H1 (cell line): ENCODE data around the gene SMCHD1. TPM values are rescaled to one million over a fixed set of nuclear protein-coding genes. Genes with fewer than 3 reads are reported as not detected.

Experiments
- CTCF ChIA-PET: fragments of 300-600 bp; sonication (Branson Sonifier 250); formaldehyde crosslinking; loops from one replicate; lab custom pipeline; 2021; ENCODE audit not compliant: partially characterized antibody; lab: Charles Lee
- POLR2A ChIA-PET: fragments of 300-600 bp; sonication (Branson Sonifier 250); formaldehyde crosslinking; loops from one replicate; lab custom pipeline; 2021; ENCODE audit warnings: inconsistent platforms; ENCODE audit not compliant: partially characterized antibody; lab: Charles Lee
- DNase-seq, 2 experiments: peaks; one replicate each; pipeline versions ENCODE4 v3.0.0 to v3.0.0-alpha.2; 2010 to 2022; ENCODE audit warnings: low spot score in 2 of 2, low read depth in 1 of 2, mixed read lengths in 1 of 2
- FAIRE-seq: peaks from 2 replicates; lab custom pipeline; 2011; peaks lifted over from hg19 to GRCh38; lab: Jason Lieb, UNC
- H2AFZ ChIP-seq: 2 replicates; pipeline ENCODE4 v1.8.1; 2012; ENCODE audit warnings: low read length, inconsistent platforms
- H2AK5ac ChIP-seq: 2 replicates; pipeline ENCODE4 v1.6.1; 2013; ENCODE audit warnings: low read depth, low read length
- H2BK120ac ChIP-seq: replicated peaks from 2 replicates; pipeline ENCODE3; 2013; ENCODE audit warnings: low read depth, low read length, inconsistent platforms
- H2BK12ac ChIP-seq: 2 replicates; pipeline ENCODE4 v1.6.1; 2013; ENCODE audit warnings: low read depth, low read length
- H2BK15ac ChIP-seq: 2 replicates; pipeline ENCODE4 v1.6.1; 2013; ENCODE audit warnings: low read length
- H2BK20ac ChIP-seq: 2 replicates; pipeline ENCODE4 v1.6.1; 2013; ENCODE audit warnings: low read length
- H2BK5ac ChIP-seq: 2 replicates; pipeline ENCODE4 v1.6.1; 2013; ENCODE audit warnings: low read depth, low read length
- H3K14ac ChIP-seq: 2 replicates; pipeline ENCODE4 v1.6.1; 2013; ENCODE audit warnings: inconsistent platforms; ENCODE audit not compliant: insufficient read length
- H3K18ac ChIP-seq: 2 replicates; pipeline ENCODE4 v1.6.1; 2013; ENCODE audit warnings: low read length; ENCODE audit errors: extremely low read depth
- H3K23ac ChIP-seq: 2 replicates; pipeline ENCODE4 v1.6.1; 2013; ENCODE audit warnings: inconsistent platforms; ENCODE audit not compliant: insufficient read length
- H3K23me2 ChIP-seq: 2 replicates; pipeline ENCODE4 v1.6.1; 2013; ENCODE audit warnings: low read depth, low read length
- H3K27ac ChIP-seq: 2 replicates; pipeline ENCODE4 v1.6.1; 2011; ENCODE audit warnings: low read depth, low read length, inconsistent platforms
- H3K27me3 ChIP-seq, 4 experiments: replicated peaks in 1 of 4; 1 replicate in 1 of 4; 2 replicates in 3 of 4; pipeline versions ENCODE4 v1.6.1 to v1.8.1; 2011 to 2013; ENCODE audit warnings: low read length in 3 of 4, mild to moderate bottlenecking in 3 of 4, inconsistent platforms in 2 of 4, mixed read lengths in 2 of 4, moderate library complexity in 1 of 4; ENCODE audit not compliant: control insufficient read depth in 3 of 4, insufficient read depth in 3 of 4; ENCODE audit errors: extremely low read depth in 1 of 4
- H3K36me3 ChIP-seq, 4 experiments: 2 replicates each; pipeline versions ENCODE4 v1.6.1 to v1.8.1; 2011 to 2013; ENCODE audit warnings: mild to moderate bottlenecking in 4 of 4, low read length in 3 of 4, moderate library complexity in 2 of 4, control low read depth in 1 of 4, inconsistent platforms in 1 of 4; ENCODE audit not compliant: insufficient read depth in 4 of 4, control insufficient read depth in 2 of 4
- H3K4ac ChIP-seq: replicated peaks from 2 replicates; pipeline ENCODE3; 2013; ENCODE audit warnings: low read length, low read depth, mixed read lengths, inconsistent platforms; ENCODE audit not compliant: insufficient read length
- H3K4me1 ChIP-seq, 4 experiments: replicated peaks in 1 of 4; 1 replicate in 1 of 4; 2 replicates in 3 of 4; pipeline versions ENCODE4 v1.6.1 to v1.8.1; 2011 to 2013; ENCODE audit warnings: low read length in 3 of 4, inconsistent platforms in 2 of 4, mixed read lengths in 1 of 4; ENCODE audit not compliant: insufficient read depth in 4 of 4, control insufficient read depth in 3 of 4
- H3K4me2 ChIP-seq, 2 experiments: 2 replicates each; pipeline versions ENCODE4 v1.6.1 to v1.8.1; 2011 to 2013; ENCODE audit warnings: low read depth in 2 of 2, low read length in 2 of 2, control low read depth in 1 of 2, inconsistent platforms in 1 of 2, mild to moderate bottlenecking in 1 of 2; ENCODE audit not compliant: insufficient read depth in 1 of 2
- H3K4me3 ChIP-seq, 4 experiments: fragments of 200-600, 300-600 bp in 1 of 4; sonication (generic), shearing (Covaris generic), sonication (Bioruptor Twin) in 1 of 4; 2 replicates each; pipeline versions ENCODE4 v1.5.1 to v1.8.1; 2011 to 2016; ENCODE audit warnings: low read length in 4 of 4, low read depth in 3 of 4, control low read depth in 2 of 4, inconsistent platforms in 2 of 4, mild to moderate bottlenecking in 2 of 4, mixed read lengths in 1 of 4, moderate library complexity in 1 of 4; ENCODE audit not compliant: insufficient read depth in 2 of 4; ENCODE audit errors: extremely low read depth in 1 of 4
- H3K56ac ChIP-seq: replicated peaks from 2 replicates; pipeline ENCODE3; 2013; ENCODE audit warnings: low read depth, mild to moderate bottlenecking, mixed read lengths, low read length, inconsistent platforms; ENCODE audit not compliant: insufficient read length
- H3K79me1 ChIP-seq: 2 replicates; pipeline ENCODE4 v1.6.1; 2013; ENCODE audit warnings: low read depth, low read length, control low read depth
- H3K79me2 ChIP-seq, 2 experiments: 2 replicates each; pipeline versions ENCODE4 v1.6.1 to v1.8.1; 2012 to 2013; ENCODE audit warnings: low read length in 2 of 2, mild to moderate bottlenecking in 2 of 2, inconsistent platforms in 1 of 2; ENCODE audit not compliant: insufficient read depth in 2 of 2, control insufficient read depth in 1 of 2
- H3K9ac ChIP-seq, 4 experiments: replicated peaks in 1 of 4; 1 replicate in 1 of 4; 2 replicates in 3 of 4; pipeline versions ENCODE4 v1.6.1 to v1.8.1; 2011 to 2013; ENCODE audit warnings: low read depth in 3 of 4, low read length in 3 of 4, control low read depth in 2 of 4, mild to moderate bottlenecking in 2 of 4, moderate library complexity in 2 of 4, inconsistent platforms in 1 of 4; ENCODE audit errors: extremely low read depth in 1 of 4
- H3K9me3 ChIP-seq, 2 experiments: 2 replicates each; pipeline versions ENCODE4 v1.6.1 to v1.8.1; 2012 to 2013; ENCODE audit warnings: mild to moderate bottlenecking in 2 of 2, moderate library complexity in 2 of 2, control low read depth in 1 of 2, inconsistent platforms in 1 of 2, low read depth in 1 of 2, low read length in 1 of 2, mixed read lengths in 1 of 2; ENCODE audit not compliant: insufficient read depth in 2 of 2
- H4K20me1 ChIP-seq, 2 experiments: replicated peaks in 1 of 2; 2 replicates each; pipeline versions ENCODE3 to v1.8.1; 2011 to 2013; ENCODE audit warnings: inconsistent platforms in 2 of 2, low read length in 2 of 2, mild to moderate bottlenecking in 1 of 2; ENCODE audit not compliant: insufficient read depth in 2 of 2, control insufficient read depth in 1 of 2
- H4K5ac ChIP-seq: 2 replicates; pipeline ENCODE4 v1.6.1; 2013; ENCODE audit warnings: low read length, low read depth, mixed read lengths, inconsistent platforms; ENCODE audit not compliant: insufficient read length
- H4K8ac ChIP-seq: 2 replicates; pipeline ENCODE4 v1.8.0; 2013; ENCODE audit warnings: mild to moderate bottlenecking, moderate library complexity, low read length, inconsistent platforms; ENCODE audit not compliant: insufficient read depth; ENCODE audit errors: extremely low read depth
- H4K91ac ChIP-seq: replicated peaks from 2 replicates; pipeline ENCODE3; 2013; ENCODE audit warnings: low read length, mixed read lengths, inconsistent platforms; ENCODE audit not compliant: insufficient read length
- BACH1 ChIP-seq: IDR thresholded peaks from 2 replicates; pipeline ENCODE4 v1.6.1; 2012; ENCODE audit warnings: low read length, improper control_type of control experiment
- BRCA1 ChIP-seq: IDR thresholded peaks from 2 replicates; pipeline ENCODE4 v1.6.1; 2012; ENCODE audit warnings: low read depth, low read length, improper control_type of control experiment
- EGR1 ChIP-seq: IDR thresholded peaks from 2 replicates; pipeline ENCODE4 v1.6.1; 2011; ENCODE audit warnings: low read depth, low read length, borderline replicate concordance
- HDAC6 ChIP-seq: IDR thresholded peaks from one replicate; pipeline ENCODE4 v1.7.1; 2012; ENCODE audit warnings: low read depth, mild to moderate bottlenecking, inconsistent platforms, low read length, moderate library complexity
- KDM1A ChIP-seq: fragments of 200-600, 300-600 bp; sonication (generic); IDR thresholded peaks from 2 replicates; pipeline ENCODE4 v1.7.1; 2016; ENCODE audit warnings: mild to moderate bottlenecking, low read length, borderline replicate concordance
- MAFK ChIP-seq: IDR thresholded peaks from 2 replicates; pipeline ENCODE4 v1.6.1; 2012; ENCODE audit warnings: low read depth, mild to moderate bottlenecking, improper control_type of control experiment, low read length
- POLR2A ChIP-seq, 2 experiments: IDR thresholded peaks; 1 replicate in 1 of 2; 2 replicates in 1 of 2; pipeline ENCODE4 v1.6.1; 2011; ENCODE audit warnings: low read depth in 2 of 2, low read length in 2 of 2, mild to moderate bottlenecking in 2 of 2; ENCODE audit errors: control extremely low read depth in 1 of 2
- RXRA ChIP-seq: IDR thresholded peaks from 2 replicates; pipeline ENCODE4 v1.6.1; 2011; ENCODE audit warnings: low read depth, mild to moderate bottlenecking, low read length, moderate library complexity; ENCODE audit not compliant: insufficient read depth
- SIX5 ChIP-seq: IDR thresholded peaks from 2 replicates; pipeline ENCODE4 v1.6.1; 2011; ENCODE audit warnings: mild to moderate bottlenecking, low read depth, low read length
- SUZ12 ChIP-seq: fragments of 200-600 bp; sonication (generic); IDR thresholded peaks from 2 replicates; pipeline ENCODE4 v1.6.1; 2012; ENCODE audit warnings: mild to moderate bottlenecking, inconsistent platforms, low read length, moderate library complexity, mixed read lengths
- TBP ChIP-seq: IDR thresholded peaks from 2 replicates; pipeline ENCODE4 v1.6.1; 2011; ENCODE audit warnings: low read depth, low read length, improper control_type of control experiment
- ZNF274 ChIP-seq: IDR thresholded peaks from 2 replicates; pipeline ENCODE4 v1.7.0; 2012; ENCODE audit warnings: low read length, borderline replicate concordance; ENCODE audit errors: extremely low read depth
- WGBS, 2 experiments: shearing (Covaris generic) in 1 of 2; methylation state at CpG; one replicate each; pipeline versions ENCODE4 v1.1.6 to v1.1.7; 2013 to 2015; ENCODE audit warnings: low lambda C conversion rate in 2 of 2, mixed read lengths in 2 of 2, inconsistent platforms in 1 of 2, low coverage in 1 of 2, missing lambda C conversion rate in 1 of 2; ENCODE audit not compliant: insufficient replicate concordance in 2 of 2, insufficient coverage in 1 of 2, insufficient read length in 1 of 2; ENCODE audit errors: extremely low coverage in 1 of 2, missing lambda C conversion rate in 1 of 2; 5-methylcytosine and 5-hydroxymethylcytosine counted together
- polyA plus RNA-seq, 7 experiments: library from polyadenylated mRNA; depleted of rRNA in 3 of 7; stranded (reverse) in 5 of 7; unstranded in 2 of 7; fragments of >200 nt in 5 of 7; fragments of 200-250 nt in 2 of 7; gene quantifications; 1 replicate in 5 of 7; 2 replicates in 1 of 7; 4 replicates in 1 of 7; pipeline versions ENCODE4 v1.2.1 to v1.2.3, GENCODE V29; 2011 to 2013; ENCODE audit warnings: missing spikeins in 2 of 7, mixed read lengths in 2 of 7
- total RNA-seq: library from RNA; stranded (reverse); fragmentation: NEBNext Ultra II Directional; extraction: Animal tissue kit (Norgen Biotek cat#: 25700); gene quantifications from 2 replicates; pipeline ENCODE4 v1.2.1, GENCODE V29; 2021

The SMCHD1 gene
- total and polyA plus RNA-seq, 2 of the 8 experiments (the other 6 are each of a cell fraction or from before 2014, with no cell fraction given), result 9.3 to 32.0 TPM

DNA sequence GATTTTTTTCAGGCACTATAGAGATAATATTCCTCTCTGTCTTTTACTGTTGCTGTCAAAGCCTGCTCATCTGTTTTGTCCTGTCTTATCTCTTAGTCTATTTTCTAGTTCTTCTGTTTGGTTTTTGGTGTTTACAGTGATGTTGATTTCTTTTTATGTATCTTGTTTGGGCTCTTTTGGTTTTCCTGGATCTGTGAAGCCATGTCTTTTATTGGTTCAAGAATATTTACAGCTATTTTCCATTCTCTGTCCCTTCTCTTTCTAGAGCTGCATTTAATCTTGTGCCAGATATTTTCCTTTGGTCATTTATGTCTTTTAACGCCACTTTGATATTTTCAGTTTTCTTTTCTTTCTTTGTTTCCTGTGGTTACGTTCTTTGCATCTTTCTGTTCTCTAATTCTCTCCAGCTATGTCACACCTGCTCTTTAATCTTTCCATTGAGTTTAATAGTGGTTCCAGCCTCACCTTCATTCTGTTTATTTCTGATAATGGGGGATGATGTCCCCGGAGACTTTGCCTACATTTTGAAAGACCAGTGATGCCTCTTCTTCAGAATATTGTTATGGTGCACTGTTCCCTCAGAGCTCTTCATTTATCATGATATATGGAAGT, 32.0 kb downstream of the SMCHD1 start:
- peaks cover 0 to 20% of the 10 kb centered on the region in 2 experiments; a peak in 3 of 4 replicates for H3K79me2 ChIP-seq
- ChIA-PET CTCF (interaction anchor here (1.0 kb wide), 1 partner anchor 13 kb away, joined by 3 read pairs; no protein-coding TSS in a partner anchor), POLR2A (no interaction called here)
- 94% methylated on average over 3 of the region's 3 CpGs; no CpG with 5 or more reads in 1 of the 2 experiments for WGBS, 2 experiments
- H3K4me3 ChIP-seq, result no peak overlapping the region
- H3K27me3 ChIP-seq, result no peaks in the 10 kb centered on the region
- H4K8ac ChIP-seq, result no peak overlapping the region
- no peak overlapping the region for H2BK15ac ChIP-seq
- TF ChIP-seq MAFK, result no peak
- TF ChIP-seq RXRA, result no peak
- no peak for TF ChIP-seq BRCA1
- no peak for TF ChIP-seq ZNF274
- no peak for TF ChIP-seq SUZ12
- no peak for TF ChIP-seq EGR1
- no peak for TF ChIP-seq KDM1A
- TF ChIP-seq HDAC6, result no peak
- no peak for TF ChIP-seq SIX5
- TF ChIP-seq BACH1, result no peak
- TF ChIP-seq POLR2A (IDR thresholded peaks at IDR 0.05; ENCODE audit: control extremely low read depth in 1 of 2, low read depth in 2 of 2, low read length in 2 of 2), result no peak
- no peak for TF ChIP-seq TBP
- H3K18ac ChIP-seq, result no peak overlapping the region
- H3K4me2 ChIP-seq, result no peak overlapping the region
- H2AFZ ChIP-seq, result no peak overlapping the region
- no peaks in the 10 kb centered on the region; the same call in 1 of the 2 replicates for H3K23me2 ChIP-seq
- no peak overlapping the region for H2AK5ac ChIP-seq
- H4K20me1 ChIP-seq, result no peaks in the 10 kb centered on the region
- H3K27ac ChIP-seq, result no peak overlapping the region
- H4K91ac ChIP-seq, result no peak overlapping the region
- H3K23ac ChIP-seq, result no peak overlapping the region
- H3K79me1 ChIP-seq, result no peaks in the 10 kb centered on the region
- H2BK5ac ChIP-seq, result no peak overlapping the region
- no peak for DNase-seq
- no peaks in the 10 kb centered on the region for H3K4me1 ChIP-seq
- H2BK120ac ChIP-seq, result no peak overlapping the region
- H4K5ac ChIP-seq, result no peak overlapping the region
- no peak overlapping the region for H3K56ac ChIP-seq
- peaks cover 0 to 4% of the 10 kb centered on the region in 2 experiments; a peak in 1 of 4 replicates for H3K9me3 ChIP-seq
- no peak overlapping the region for H3K9ac ChIP-seq
- no peak overlapping the region for H2BK12ac ChIP-seq
- no peak overlapping the region for H3K4ac ChIP-seq
- peaks cover 0 to 24% (median 7%) of the 10 kb centered on the region in 4 experiments; a peak in 4 of 8 replicates for H3K36me3 ChIP-seq
- H2BK20ac ChIP-seq, result no peak overlapping the region
- peak; percentile 13 for FAIRE-seq
- H3K14ac ChIP-seq, result no peak overlapping the region
